Measurements from ENCODE around the gene ACKR2.

The ACKR2 gene

DNA sequence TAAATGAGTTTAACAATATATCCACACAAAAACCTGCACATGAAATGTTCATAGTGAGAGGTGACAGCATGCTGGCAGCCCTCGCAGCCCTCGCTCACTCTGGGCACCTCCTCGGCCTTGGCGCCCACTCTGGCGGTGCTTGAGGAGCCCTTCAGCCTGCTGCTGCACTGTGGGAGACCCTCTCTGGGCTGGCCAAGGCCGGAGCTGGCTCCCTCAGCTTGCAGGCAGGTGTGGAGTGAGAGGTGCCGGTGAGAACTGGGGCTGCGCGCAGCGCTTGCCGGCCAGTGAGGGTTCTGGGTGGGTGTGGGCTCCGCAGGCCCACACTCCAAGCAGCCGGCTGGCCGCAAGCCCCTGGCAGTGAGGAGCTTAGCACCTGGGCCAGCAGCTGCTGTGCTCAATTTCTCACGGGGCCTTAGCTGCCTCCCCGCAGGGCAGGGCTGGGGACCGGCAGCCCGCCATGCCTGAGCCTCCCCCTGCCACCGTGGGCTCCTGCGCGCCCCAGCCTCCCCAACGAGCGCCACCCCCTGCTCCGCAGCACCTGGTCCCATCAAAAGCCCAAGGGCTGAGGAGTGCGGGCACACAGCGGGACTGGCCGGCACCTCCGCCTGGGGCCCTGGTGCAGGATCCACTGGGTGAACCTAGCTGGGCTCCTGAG is 39.6 kb upstream of the ACKR2 start:
- H3K27me3 ChIP-seq = no peaks in the 10 kb centered on the region

DNA sequence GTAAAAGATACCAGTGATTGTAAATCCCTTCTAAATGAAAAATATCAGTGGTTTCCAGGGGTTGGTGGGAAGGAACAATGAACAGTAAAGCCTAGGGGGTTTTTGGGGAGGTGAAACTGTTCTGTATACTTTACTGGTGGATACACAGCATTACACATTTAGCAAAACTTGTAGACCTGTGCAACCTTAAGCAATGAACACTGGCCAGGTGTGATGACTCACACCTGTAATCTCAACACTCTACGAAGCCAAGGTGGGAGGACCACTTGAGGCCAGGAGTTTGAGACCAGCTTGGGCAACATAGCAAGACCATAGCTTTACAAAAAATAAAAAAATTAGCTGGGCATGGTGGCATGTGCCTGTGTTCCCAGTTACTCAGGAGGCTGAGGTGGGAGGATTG is 38.0 kb upstream of the ACKR2 start:
- H3K36me3 ChIP-seq = no peaks in the 10 kb centered on the region
- no peaks in the 10 kb centered on the region for H3K9me3 ChIP-seq
- no peaks in the 10 kb centered on the region for H3K4me1 ChIP-seq
- DNase-seq = no peak
- H3K4me3 ChIP-seq (ENCODE audit: low read depth, low read length) = no peak overlapping the region
- TF ChIP-seq CTCF (IDR thresholded peaks at IDR 0.05; ENCODE audit: low read depth, low read length) = no peak
- H3K27me3 ChIP-seq = no peaks in the 10 kb centered on the region

More for the DNA sequence above, 39.6 kb upstream of the ACKR2 start:
- Histone ChIP-seq H3K4me1 (no peaks in the 10 kb centered on the region), H3K9me3 (no peaks in the 10 kb centered on the region), H3K4me3 (ENCODE audit: low read depth, low read length) (no peak overlapping the region), H3K36me3 (no peaks in the 10 kb centered on the region)
- no peak for TF ChIP-seq CTCF (IDR thresholded peaks at IDR 0.05; ENCODE audit: low read depth, low read length)
- DNase-seq = no peak

DNA sequence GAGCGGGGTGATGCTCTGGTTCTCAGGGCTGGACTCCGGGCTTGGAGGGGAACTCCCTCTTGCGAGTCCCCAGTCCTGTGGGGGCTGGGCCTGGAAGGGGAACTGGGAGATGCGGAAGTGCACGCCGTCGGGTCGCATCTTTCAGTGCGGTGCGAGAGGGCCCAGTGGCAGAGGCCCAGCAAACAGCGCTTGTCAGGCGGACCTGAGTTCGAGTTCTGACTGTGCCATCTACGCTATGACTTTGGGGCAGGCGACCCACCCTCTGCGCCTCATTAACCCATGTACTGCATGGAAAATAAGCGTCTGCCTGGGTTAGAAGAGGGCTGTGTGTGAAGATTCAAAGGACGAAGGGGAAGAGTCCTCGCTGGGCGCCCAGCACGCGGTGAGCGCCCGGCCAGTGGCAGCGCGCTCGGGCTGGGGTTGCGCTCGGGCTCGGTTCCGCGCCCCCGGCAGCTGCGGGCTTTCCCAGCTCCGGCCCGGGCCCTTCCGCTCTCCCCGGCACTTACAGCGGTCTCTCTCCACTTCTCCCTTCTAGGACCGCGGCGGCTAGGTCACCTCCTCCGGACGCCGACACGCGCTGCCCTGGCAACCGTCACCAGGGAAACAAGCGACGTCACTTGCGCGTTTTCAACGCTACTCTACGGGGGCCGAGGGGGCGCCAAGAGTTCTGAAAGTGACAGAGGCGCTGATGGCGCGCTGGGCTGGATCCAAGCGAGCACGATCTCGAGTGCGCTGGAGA is 36.4 kb upstream of the ACKR2 start, which contains the start of gene CCDC13:
Gene CCDC13, minus strand, starts transcription at position 584 of the 739 bp plus-strand sequence. CDS start 14,908 bp downstream, outside the sequence.
- peak; percentile 90 for DNase-seq
- H3K9me3 ChIP-seq = no peaks in the 10 kb centered on the region
- H3K4me1 ChIP-seq = no peaks in the 10 kb centered on the region
- no peaks in the 10 kb centered on the region for H3K27me3 ChIP-seq
- no peaks in the 10 kb centered on the region for H3K36me3 ChIP-seq
- TF ChIP-seq CTCF (IDR thresholded peaks at IDR 0.05; ENCODE audit: low read depth, low read length) = no peak
- peak within 1 kb of the TSS; percentile 59 for H3K4me3 ChIP-seq (ENCODE audit: low read depth, low read length)

- no peak for DNase-seq
- Histone ChIP-seq H3K36me3 (no peaks in the 10 kb centered on the region), H3K4me1 (no peaks in the 10 kb centered on the region), H3K4me3 (ENCODE audit: low read depth, low read length) (peak overlapping the region; percentile 59), H3K27me3 (no peaks in the 10 kb centered on the region), H3K9me3 (no peaks in the 10 kb centered on the region)
- no peak for TF ChIP-seq CTCF (IDR thresholded peaks at IDR 0.05; ENCODE audit: low read depth, low read length)
These were observed 35.9 kb upstream of the ACKR2 start for GRCh38 chr3:42773409-42773751.

DNA sequence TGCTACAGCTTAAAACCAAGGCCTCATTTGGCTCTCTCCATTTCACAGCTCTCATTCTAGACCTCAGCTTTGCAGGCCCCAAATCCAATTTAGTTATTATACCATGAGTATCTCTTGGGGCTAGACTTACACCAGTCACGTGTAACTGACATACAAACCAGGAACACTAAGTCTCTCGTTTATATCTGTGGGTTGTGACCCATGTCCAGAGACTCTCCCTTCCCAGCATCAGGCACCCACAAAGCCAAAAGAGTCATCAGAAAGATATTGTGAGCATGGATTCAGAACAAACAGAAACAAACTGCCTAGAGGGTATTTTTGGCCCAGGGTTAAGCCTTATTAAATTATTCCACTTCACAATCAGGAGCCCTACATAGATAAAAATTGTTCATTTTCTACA is 30.6 kb upstream of the ACKR2 start:
- TF ChIP-seq CTCF (IDR thresholded peaks at IDR 0.05; ENCODE audit: low read depth, low read length) = no peak
- H3K4me1 ChIP-seq = no peaks in the 10 kb centered on the region; the same call in 1 of the 2 replicates
- DNase-seq = no peak
- H3K27me3 ChIP-seq = no peaks in the 10 kb centered on the region
- H3K36me3 ChIP-seq = no peaks in the 10 kb centered on the region
- no peak overlapping the region for H3K4me3 ChIP-seq (ENCODE audit: low read depth, low read length)
- no peaks in the 10 kb centered on the region for H3K9me3 ChIP-seq

- Histone ChIP-seq H3K9me3 (no peaks in the 10 kb centered on the region), H3K27me3 (no peaks in the 10 kb centered on the region), H3K4me3 (ENCODE audit: low read depth, low read length) (no peak overlapping the region), H3K36me3 (no peaks in the 10 kb centered on the region), H3K4me1 (no peaks in the 10 kb centered on the region; the same call in 1 of the 2 replicates)
- no peak for TF ChIP-seq CTCF (IDR thresholded peaks at IDR 0.05; ENCODE audit: low read depth, low read length)
- no peak for DNase-seq
These were observed 28.8 kb upstream of the ACKR2 start for GRCh38 chr3:42780398-42780797.

Data from BE2C (cell line).